Left lung (tissue), 10 donors: ENCODE data around the gene HOXB1. TPM values are rescaled to one million over a fixed set of nuclear protein-coding genes. Genes with fewer than 3 reads are reported as not detected.
"Not testable (repeated sequence)": the region's sequence is repeated elsewhere in the genome, so short reads cannot be mapped to it uniquely, and the experiment has no call there.

Experiments
- ATAC-seq: fragments of 200-7000 bp; cut with Tn5 transposase; one replicate; pipeline ENCODE4 v1.9.1; 2020; ENCODE audit warnings: moderate library complexity
- DNase-seq, 4 donors: peaks; one replicate each; pipeline ENCODE4 v3.0.0-alpha.2; 2013 to 2020
- H3K27ac ChIP-seq, 2 donors: fragments of 200-600 bp; sonication (generic) in 1 of 2; one replicate each; pipeline versions ENCODE4 v1.5.0 to v1.8.0; 2020 to 2021
- H3K27me3 ChIP-seq, 2 donors: fragments of 200-600 bp; sonication (generic) in 1 of 2; one replicate each; pipeline versions ENCODE4 v1.5.0 to v1.8.0; 2020 to 2021
- H3K36me3 ChIP-seq, 2 donors: fragments of 200-600 bp; sonication (generic) in 1 of 2; one replicate each; pipeline versions ENCODE4 v1.5.0 to v1.8.0; 2020 to 2021
- H3K4me1 ChIP-seq, 2 donors: fragments of 200-600 bp; one replicate each; pipeline ENCODE4 v1.8.0; 2021
- H3K4me3 ChIP-seq, 2 donors: fragments of 200-600 bp; sonication (generic) in 1 of 2; one replicate each; pipeline versions ENCODE4 v1.5.0 to v1.8.0; 2020 to 2021; ENCODE audit warnings: mild to moderate bottlenecking in 1 of 2
- H3K9me3 ChIP-seq, 2 donors: fragments of 200-600 bp; sonication (generic) in 1 of 2; one replicate each; pipeline versions ENCODE4 v1.5.0 to v1.8.0; 2020 to 2021
- CTCF ChIP-seq, 2 donors: fragments of 200-600 bp; sonication (generic) in 1 of 2; IDR thresholded peaks; one replicate each; pipeline versions ENCODE4 v1.5.0 to v1.8.0; 2021; ENCODE audit warnings: antibody characterized with exemption in 2 of 2
- intact Hi-C, 2 donors: fragments of 100-400 bp; cut with DNase I; formaldehyde crosslinking; loops; one replicate each; pipeline versions ENCODE4 v1.11.2 to v1.14.2; 2022
- polyA plus RNA-seq, 6 donors: library from polyadenylated mRNA; unstranded; fragments of 120-200 nt; gene quantifications; one replicate each; pipeline ENCODE4 v1.2.1, GENCODE V29; 2013; ENCODE audit not compliant: insufficient read length in 6 of 6
- total RNA-seq, 2 donors: library from RNA; stranded (reverse); fragmentation: NEBNext Ultra II Directional; extraction: Animal tissue kit (Norgen Biotek cat#: 25700); gene quantifications; one replicate each; pipeline ENCODE4 v1.2.1, GENCODE V29; 2021
- donor health status: DM: no; HTN: yes; CAD: no.
- donor health status: DM: no; HTN: no; CAD: no.

Gene HOXB1
- total and polyA plus RNA-seq, 8 donors = 0.09 to 0.39 (median 0.10) TPM; not detected in 3

GRCh38 chr17:48539177-48539576 is 8.4 kb upstream of the HOXB1 start:
- intact Hi-C loops = no loop called here
- no peak for TF ChIP-seq CTCF (IDR thresholded peaks at IDR 0.05)
- ATAC-seq = no peak
- H3K4me3 ChIP-seq = no peak overlapping the region
- H3K9me3 ChIP-seq = no peaks in the 10 kb centered on the region
- DNase-seq = no peak
- H3K27ac ChIP-seq = no peak overlapping the region
- H3K27me3 ChIP-seq = peaks cover 22 to 82% of the 10 kb centered on the region in 2 donors
- H3K36me3 ChIP-seq = no peaks in the 10 kb centered on the region
- H3K4me1 ChIP-seq = peaks cover 0 to 11% of the 10 kb centered on the region in 2 donors

GRCh38 chr17:48537316-48537715 is 6.5 kb upstream of the HOXB1 start:
- DNase-seq (no peak), ATAC-seq (no peak)
- H3K4me1 ChIP-seq = peaks cover 0 to 9% of the 10 kb centered on the region in 2 donors
- no peaks in the 10 kb centered on the region for H3K9me3 ChIP-seq
- no peak overlapping the region for H3K4me3 ChIP-seq
- no peaks in the 10 kb centered on the region for H3K36me3 ChIP-seq
- intact Hi-C loops = no loop called here
- H3K27me3 ChIP-seq = peaks cover 12 to 79% of the 10 kb centered on the region in 2 donors
- H3K27ac ChIP-seq = no peak overlapping the region
- TF ChIP-seq CTCF (IDR thresholded peaks at IDR 0.05) = no peak

GRCh38 chr17:48535793-48536559 is 5.2 kb upstream of the HOXB1 start:
- DNase-seq, ATAC-seq, H3K27ac ChIP-seq, H3K36me3 ChIP-seq, H3K4me1 ChIP-seq, H3K9me3 ChIP-seq, H3K4me3 ChIP-seq, intact Hi-C loops: not testable (repeated sequence)
- peaks cover 10 to 79% of the 10 kb centered on the region in 2 donors for H3K27me3 ChIP-seq

DNA sequence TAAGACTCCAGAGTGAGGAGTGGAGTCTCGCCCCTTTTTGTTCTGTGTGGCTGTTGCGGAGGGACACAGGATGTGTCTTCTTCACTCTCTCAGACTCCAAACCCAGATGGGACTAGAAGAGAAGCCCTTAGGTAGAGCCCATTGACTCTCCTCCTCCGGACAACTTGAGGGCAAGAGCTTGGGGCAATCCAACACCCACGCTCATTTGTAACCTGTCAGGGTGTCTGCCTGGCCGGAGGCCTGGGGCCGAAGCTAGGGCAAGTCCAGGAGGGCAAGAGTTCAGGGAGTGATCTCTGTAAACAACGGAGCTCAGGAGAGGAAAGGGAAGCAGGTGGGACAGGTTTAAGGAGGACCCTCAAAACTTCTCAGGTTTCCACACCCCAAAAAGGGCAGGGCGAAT is 1.4 kb upstream of the HOXB1 start:
- Histone ChIP-seq H3K4me3 (no peak overlapping the region), H3K4me1 (no peaks in the 10 kb centered on the region), H3K27ac (no peak overlapping the region), H3K36me3 (no peaks in the 10 kb centered on the region), H3K9me3 (no peaks in the 10 kb centered on the region), H3K27me3 (peaks cover 14 to 79% of the 10 kb centered on the region in 2 donors)
- DNase-seq (no peak), ATAC-seq (no peak)
- no peak for TF ChIP-seq CTCF (IDR thresholded peaks at IDR 0.05)
- intact Hi-C loops = no loop called here

DNA sequence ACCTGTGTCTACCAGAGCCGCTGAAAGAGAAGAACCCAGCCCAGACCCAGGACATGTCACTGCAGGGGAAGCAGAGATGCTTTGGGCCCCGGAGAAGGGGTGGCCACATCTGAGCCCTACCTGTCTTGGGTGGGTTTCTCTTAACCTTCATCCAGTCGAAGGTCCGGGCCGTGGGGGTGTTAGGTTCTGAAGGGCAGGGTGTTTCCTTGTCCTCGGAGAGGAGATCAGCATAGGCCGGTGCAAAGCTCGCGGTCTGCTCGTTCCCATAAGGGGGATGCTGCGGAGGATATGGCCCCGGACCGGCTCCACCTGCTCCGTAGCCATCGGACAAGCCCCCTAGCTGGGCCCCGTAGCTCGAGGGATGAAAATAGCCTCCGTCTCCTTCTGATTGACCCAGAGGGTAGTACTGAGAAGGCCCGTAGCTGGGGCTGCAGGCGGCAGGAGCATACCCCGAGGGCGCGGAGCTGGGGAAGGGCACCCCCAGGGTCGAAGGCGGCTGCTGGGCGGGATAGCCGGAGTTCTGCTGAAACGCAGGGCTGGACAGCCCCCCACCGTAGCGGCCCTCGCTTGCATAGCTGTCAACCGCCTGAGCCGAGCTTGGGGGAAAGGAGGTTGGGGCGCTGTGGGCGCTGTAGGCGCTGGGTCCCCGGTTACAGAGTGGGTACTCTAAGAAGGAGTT is 464 bp downstream of the HOXB1 start:
- ATAC-seq (no peak), DNase-seq (peak in 1 of 4 donors; percentile 62)
- Histone ChIP-seq H3K36me3 (no peaks in the 10 kb centered on the region), H3K4me3 (no peak overlapping the region), H3K4me1 (no peaks in the 10 kb centered on the region), H3K9me3 (no peaks in the 10 kb centered on the region), H3K27me3 (peaks cover 26 to 85% of the 10 kb centered on the region in 2 donors), H3K27ac (no peak overlapping the region)
- intact Hi-C loops = no loop called here
- TF ChIP-seq CTCF (IDR thresholded peaks at IDR 0.05) = no peak
